ENCODE data around the gene A2M.

A2M gene

DNA sequence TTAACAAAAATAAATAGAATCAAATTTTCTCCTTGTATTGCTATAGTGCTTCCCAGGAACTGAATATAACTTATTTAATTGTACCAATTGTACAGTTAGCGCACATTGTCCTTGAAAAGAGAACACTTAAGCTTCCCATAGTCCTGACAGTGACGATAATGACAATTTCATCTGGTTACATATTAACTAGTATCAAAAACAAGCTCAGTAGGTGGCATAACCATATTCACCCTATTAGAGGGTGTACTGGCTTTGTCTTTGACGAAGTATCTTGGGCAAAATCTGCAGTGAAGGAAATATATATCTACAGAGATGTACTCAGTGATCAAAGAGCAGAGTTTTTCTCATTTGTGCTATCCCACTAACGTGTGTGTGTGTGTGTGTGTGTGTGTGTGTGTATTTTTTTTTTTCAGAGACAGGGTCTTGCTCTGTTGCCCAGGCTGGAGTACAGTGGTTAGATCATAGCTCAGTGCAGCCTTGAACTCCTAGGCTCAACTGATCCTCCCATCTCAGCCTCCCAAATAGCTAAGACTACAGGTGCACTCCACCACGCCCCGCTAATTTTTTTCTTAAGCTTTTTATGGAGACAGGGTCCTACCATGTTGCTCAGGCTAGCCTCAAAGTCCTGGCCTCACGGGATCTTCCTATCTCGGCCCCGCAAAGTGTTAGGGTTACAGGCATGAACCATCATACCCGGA, 4.9 kb upstream of the A2M start:
- no peak for DNase-seq

DNA sequence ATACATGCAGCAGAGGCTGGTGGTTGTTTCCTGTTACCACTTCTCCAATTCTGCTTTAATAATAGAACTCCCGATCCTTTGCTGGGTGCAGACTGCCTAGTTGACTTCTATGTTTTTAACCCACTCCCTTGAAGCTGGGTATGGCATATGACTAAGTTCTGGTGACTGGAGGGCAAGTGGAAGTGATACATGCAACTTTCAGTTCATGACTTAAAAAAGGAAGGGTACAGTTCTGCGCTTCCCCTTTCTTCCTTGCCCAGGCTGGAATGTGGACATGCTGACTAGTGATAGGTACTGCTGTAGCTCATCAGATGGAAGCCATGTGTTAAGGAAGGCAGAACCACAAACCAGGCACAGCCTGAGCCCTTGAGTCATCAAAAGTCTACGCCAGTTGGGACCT, 2.4 kb upstream of the A2M start:
- DNase-seq: no peak

DNA sequence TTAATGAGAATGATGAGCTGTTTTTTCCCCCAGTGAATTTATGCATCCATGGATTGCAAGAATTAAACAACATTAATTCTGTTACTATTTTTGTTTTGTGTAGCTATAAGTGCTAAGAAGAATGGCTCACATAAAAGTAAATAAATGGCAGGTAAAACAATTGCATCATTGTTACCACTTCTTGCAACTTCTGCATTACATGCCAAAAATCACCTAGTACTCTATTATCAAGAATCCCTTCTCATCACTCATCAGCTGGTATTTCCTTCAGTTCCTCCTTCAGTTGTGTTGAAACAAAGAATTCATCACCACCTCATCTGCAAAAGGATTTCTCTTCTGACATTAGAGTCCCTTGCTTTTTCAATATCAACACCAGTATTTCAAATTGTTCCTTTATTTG, 773 bp downstream of the A2M start:
- no peak for DNase-seq

DNA sequence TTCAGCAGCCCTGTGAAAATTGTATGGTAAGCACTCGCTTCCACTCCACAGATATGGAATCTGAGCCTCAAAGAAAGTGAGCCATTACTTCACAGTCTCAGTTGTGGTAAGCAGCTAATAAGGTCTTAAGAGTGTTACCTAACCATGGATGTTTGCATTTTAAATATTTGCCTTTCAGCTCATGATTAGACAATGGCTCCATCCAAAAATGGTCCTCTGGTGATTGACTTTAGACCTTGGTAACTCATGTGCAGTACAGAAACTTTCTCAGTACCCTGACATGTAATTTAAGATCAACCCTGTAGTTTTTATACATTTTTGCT, 1.8 kb downstream of the A2M start:
- no peak for DNase-seq

DNA sequence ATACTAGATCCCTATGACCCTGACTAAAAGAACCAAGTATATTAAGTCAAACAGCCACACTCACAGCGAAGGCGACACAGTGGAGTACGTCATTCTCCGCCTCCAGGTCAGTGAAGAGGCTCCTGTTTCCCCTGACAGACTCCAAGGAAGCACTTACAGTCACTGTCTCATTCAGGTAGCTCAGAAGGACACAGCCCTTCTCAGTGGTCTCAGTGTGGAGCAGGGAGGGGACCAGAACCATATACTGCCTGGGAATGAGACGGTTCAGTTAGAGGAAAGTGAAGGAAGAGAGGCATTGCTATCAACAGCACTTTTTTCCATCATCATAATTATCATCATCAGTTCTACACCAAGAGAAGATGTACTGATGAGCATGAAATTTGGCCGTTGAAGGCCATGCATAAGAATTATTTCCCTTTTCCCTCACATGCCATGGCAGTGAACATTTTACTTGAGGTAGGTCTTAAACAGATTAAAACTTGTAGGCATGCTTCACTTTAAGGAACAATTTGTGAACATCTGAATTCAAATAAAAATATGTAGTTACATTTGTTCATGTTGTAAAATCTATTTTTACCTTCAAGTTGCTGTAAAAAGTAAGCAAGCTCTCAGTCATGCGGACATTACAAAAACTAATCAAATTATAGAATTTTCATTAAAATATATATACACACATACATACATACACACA, 2.3 kb downstream of the A2M start:
- no peak for DNase-seq

DNA sequence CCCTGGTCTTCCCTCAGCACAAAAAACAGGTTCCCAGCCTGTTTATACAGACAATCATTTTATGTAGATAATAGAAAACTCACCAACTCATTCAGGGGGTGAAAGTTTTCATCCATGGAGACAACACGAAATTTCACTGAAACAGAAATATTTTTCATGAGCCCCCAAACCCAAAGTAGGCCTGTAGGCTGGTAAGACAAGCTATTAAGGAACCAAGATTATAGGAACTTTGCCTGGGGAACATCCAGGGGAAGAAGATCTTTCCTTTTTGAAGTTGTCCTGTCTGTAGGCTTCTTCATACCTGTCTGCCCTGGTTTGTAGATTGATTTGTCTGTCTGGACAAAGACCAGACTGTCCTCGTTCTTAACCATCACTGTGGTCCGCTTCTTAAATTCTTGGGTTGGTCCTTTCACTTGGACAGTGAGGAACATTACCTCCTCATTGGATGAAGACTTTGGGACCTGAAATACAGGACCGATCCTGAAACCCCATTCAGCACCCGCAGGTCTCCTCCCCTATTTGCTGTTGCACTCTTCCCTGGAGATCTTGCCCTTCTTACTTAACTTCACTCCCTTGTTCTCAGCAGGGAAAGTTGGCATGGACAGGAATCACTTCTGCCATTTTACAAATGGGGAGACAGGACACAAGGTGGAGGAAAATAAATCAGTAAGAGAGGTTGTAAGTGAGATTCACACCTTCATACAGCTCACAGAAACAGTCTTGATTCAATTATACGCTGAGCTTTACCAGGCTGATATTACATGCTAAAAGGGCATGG, 3.5 kb downstream of the A2M start:
- DNase-seq: no peak

DNA sequence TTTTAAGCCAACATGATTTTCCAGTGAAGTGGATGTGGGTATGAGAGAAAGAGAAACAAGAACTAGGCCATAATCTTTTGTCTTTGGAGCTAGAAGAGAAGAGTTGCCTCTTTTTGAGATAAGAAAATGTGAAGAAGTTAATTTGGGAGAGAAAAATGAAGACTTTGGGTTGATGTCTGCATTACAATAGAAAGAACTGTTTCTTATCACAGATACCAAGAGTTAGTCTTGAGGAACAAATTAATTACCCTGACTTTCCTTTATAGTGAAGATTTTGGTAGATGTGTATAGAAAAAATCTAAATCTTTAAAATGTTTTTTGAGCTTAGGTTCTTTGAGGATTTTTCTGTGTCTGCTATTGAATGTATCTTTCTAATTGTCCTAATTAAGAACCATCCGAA, 4.2 kb downstream of the A2M start:
- no peak for DNase-seq

DNA sequence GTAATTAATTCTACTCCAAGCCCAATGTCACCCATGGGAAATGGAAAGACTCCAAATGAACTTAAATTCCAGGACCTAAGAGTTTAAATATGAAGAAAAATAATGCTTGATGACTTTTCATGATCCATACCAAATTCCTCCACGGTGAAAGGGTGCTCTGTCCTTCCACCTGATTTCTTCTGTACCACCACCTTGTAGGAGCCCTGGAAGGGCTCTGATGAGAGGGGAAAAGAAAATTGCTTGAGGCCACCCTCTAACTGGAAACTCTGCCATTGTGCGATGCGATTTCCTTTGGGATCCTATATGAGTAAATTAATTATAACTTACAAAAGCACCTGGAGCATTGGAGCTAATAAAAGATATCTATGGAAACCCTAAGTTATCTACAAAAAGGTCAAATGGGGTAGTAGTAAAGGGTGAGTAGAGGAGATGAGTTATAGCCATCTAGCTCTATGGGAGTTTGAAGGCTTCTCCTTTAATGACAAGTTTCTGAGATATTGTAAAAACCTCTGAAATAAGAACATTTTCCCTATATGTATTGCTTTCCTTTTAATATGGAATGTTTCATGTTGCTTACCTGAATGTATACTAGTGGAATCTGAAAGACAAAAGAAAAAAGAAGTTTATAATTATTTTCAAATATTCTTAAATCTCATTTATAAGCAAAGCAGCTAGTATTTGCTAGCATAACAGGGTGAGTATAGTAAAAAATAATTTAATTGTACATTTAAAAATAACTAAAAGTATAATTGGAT, 5.8 kb downstream of the A2M start:
- DNase-seq: no peak

DNA sequence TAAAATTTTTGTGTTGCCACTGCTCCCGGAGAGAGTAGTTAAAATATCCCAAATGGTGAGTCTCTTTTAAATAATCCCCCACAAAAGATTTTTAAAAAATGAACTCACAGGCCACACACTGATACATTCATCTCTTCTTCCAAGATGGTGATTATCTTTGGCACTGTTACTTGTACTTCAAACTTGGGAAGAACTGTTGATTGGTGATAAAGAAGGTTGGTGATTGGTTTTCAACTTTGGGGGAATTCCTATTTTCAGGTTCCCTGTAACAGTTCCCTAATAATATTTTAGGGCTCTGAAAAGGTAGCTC, 6.6 kb downstream of the A2M start:
- DNase-seq: no peak

DNA sequence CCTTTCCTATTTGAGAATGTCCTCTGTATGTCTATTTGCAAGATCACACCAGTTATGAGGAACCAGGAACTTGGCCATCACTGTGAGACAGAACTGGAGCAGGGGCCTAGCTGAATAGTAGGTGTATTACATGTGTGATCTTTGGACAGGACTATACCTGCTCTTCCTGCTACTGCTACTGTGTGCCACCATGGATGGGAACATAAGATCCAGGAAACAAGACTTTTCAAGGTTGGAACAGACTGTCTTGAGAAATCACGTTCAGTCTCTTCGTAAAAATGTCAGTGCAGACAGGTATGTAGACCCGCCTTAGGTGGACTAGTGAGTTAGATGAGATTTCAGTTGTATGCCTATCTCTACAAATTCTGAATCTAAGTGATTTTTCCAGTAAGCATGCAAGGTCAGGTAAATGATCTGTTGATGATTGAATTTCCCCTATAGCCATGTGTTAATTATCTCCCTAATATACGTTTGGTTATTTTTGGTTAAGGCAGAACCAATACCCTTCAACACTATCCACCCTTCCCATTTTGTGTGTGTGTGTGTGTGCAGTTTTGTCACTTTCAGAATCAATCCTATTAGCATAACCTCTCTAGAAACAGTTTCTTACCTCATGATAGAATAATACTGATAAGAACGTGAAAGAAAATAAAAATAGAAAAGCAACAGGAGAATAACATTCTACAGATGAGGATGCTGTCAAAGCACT, 7.1 kb downstream of the A2M start:
- DNase-seq: no peak

DNA sequence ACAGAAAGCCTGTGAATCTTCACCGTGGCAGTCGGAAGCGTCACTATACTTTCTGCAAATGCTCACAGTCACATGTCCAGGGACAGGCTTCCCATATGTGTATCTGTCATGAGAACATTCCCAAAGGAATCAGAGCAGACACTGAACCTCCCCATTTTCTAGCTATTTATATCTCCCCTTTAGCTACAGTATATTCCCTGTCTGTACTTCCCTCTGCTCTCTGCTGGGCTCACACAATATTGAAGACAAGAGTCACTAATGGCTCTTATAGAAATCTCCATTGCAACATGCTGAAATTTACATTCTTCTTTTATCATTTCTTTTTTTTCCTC, 8.2 kb downstream of the A2M start:
- DNase-seq: no peak

DNA sequence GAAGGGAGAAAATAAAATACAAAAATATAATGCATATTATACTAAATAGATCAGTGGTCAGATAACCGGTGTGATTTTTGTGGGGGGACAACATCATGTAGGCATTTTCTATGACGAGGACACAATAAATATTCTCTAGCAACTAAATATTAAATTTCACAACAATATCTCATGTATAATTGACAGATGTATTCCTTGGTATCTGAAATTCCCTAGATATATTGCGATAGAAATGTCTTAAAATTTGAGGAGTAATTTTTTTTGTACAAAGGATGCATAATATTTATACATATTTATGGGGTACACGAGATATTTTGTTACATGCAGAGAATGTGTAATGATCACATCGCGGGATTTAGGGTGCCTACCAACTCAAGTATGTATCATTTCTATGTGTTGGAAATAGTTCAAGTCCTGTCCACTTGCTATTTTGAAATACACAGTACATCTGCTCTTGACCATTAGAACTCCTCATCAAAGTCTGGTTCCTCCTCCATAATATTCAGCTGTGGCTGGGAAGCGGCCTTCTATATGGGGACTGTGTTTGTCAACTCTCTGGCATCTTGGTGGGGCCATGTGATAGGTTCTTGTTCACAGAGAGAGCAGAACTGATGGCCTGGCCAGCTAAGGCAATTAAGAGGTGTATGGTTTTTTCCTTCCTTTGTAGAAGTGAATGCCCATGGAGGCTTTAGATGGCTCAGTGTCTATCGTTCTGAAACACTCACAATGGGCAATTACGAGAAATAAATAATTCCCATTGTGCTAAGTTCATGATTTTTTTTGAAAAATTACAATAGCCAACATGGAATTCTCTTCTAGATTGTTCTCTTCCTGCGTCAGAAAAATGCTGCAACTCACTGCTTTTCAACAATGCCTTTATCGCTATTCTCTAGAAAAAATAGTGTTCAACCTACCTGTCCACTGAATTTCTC, 8.8 kb downstream of the A2M start:
- DNase-seq: no peak

DNA sequence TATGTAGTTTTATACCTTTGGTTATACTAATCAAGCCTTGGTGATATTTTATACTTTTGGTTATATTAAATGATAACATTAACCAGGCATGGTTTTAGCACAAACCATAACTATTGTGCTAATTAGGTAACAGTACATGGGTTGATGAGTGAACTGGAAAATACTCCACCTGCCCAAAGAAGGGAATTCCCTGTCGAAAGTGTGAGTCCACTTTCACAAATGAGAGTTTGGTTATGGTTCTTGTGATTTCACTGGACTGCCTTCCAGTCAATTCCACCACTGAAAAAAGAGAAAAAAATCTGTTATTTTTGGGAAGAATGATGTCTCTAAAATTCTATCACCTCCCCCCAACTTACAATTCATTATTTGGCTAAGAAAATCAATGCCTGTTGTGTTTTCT, 9.7 kb downstream of the A2M start:
- DNase-seq: no peak

DNA sequence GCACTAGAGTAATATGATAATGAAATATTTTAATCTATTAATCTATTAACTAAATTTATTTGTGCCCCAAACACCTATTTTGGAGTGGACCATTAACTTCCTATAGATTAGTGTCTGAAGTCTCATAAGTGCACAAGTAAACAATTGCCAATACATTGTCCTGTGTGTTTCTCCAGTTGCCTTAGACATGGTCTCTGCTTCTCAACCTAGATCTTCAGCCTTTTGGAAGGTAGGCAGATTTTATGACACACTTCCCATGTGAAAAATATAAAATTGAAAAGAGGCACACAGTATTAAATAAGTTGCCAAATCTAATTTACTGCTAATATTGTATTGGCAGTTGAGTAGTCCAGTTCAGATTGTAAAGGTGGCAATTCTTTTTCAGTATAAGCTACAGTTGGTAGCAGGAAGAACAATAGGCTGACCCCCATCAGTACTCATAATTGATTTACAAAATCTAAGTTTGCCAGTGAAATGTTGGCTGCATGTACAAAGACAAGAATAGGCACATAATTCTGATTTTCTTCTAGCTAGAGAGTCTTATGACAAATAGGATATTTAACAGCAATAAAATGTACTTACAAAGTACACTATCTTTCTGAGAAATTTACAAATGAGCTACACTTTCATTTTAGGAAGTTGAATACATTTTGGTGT, 10.8 kb downstream of the A2M start:
- DNase-seq: no peak

DNA sequence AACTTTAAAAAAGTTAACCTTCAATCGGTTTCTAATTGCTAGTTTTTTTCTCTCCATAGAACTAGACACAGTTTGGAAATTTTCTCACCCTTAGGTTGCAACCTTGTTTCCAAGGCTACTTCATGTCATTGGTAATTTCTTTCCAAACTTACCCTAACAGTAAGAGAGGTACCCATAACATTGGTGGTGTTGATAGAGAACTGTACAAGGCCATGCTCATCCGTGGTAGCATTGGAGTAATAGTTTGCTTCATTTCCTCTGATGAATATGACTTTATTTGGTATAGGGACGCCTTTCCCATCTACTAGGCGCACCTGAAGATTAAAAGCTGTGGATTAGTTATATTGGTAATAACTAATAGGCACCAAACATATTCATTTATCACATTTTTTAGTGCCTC, 11.6 kb downstream of the A2M start:
- no peak for DNase-seq

DNA sequence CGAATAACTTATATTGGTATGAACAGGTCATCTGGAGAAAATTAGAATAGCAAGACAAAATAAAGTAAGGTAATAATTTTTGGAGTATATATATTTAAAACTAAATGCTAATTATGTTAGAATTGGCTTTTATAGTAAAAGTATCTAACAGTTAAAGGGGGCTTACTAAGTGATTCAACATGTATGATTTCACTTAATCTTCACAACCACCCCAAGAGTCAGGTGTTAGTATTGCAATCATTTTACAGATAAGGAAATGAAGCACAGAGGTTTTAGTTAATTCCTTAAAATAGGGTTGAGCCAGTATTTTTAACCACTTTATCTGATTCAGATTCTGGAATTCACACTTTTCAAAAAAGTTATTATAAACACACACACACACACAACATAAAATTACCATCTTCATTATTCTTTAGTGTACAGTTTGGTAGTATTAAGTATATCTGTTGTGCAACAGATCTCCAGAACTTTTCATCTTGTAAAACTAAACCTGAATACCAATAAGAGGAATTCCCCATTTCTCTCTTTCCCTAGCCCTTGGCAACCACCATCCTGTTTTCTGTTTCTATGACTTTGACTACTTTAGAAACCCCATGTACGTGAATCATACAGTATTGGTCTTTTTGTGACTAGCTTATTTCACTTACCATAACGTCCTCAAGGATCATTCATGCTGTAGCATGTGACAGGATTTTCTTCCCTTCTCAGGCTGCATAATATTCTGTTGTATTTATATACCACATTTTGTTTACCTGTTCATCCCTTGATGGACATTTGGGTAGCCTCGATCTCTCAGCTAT, 12.5 kb downstream of the A2M start:
- DNase-seq: no peak

DNA sequence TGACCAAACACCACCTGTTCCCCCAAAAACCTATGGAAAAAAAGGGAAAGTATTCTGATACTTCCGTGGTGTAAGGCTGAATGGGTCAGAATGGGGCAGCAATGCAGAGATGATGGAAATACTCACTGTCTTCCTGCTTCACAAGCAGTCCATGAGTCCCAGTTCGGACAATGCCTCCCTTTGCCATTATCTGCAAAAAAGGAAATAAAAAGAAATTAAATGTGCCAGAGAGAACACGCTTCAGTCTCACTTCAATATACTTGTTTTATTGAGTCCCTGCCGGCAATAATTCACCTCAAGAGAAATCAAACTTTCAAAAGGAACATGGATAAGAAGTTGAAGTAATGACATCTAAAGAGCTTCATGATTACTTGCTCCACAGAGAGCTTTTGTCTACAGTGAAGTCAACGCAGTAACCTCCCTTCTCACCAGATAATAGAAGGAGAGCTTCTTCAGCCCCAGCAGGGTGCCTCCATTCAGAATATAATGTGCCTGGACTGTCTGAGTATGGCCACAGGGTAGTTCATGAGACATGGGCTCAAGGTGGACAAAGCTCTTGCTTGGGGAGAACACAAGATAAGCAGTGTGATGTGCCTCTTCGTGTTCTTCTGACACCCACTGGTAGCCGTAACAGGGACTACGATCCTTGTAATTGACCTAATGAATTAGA, 14.6 kb downstream of the A2M start:
- DNase-seq: no peak

DNA sequence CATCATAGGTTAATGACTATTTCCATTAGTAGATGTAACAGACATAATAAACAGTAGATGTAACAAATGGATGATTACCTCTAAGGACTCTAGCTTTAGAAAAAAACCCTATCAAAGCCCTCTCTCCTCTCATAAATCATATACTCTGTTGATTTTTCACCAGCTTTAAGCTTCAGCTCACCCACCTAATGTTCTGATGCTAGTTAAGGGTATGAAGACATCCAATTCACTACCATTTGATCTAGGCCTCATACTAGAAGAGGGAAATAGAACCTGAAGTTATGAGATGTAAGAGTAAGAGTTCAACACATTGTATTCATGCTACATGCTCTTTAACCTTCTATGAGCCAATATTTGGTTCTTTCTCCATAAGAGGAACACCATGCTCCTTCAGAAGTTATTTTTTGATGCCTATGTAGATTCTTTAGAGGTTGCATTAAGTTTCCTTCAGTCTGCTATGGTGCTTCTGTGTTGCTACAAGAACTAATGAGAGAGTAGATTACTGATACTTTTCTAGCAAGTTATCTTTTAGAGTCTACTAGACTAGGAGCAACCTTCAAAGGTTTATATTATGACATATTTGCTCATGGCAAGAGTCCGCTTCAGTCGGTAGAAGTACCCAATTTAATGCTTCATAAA, 16.0 kb downstream of the A2M start:
- no peak for DNase-seq

DNA sequence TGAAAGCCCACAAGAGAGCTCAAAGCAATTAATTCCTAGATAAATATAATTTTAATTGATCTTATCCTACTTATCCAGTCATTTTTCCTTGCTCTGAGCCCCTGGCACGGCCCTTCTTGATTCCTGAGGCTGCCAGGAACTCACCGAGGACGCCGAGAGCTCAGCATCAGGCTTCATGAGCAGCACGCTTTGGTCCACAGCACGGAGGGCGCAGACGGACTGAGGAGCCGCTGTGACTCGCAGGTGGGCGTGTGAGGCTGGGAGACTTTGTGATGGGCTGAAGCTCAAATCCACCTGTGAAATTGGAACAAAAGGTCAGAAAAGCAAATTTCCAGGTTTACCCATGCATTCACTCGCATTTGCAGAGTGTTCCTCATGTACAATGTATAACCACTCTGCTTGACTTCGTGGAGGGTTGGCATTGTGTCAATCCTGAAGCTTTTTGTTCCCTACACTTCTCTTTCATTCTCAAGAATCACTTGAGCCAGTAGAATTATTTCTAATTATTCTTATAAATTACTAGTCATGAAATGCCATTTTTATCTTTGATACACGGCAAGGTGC, 17.2 kb downstream of the A2M start:
- DNase-seq: no peak

All from NCI-H2081 (cell line).